Measurements from ENCODE around the gene MRPS9.

MRPS9 gene

GRCh38 chr2:105078906-105079495 is 41.1 kb downstream of the MRPS9 start:
- no peak for DNase-seq (ENCODE audit: low read depth in 4 of 4, low spot score in 1 of 4)

- DNase-seq (ENCODE audit: low read depth in 4 of 4, low spot score in 1 of 4) = no peak
These were observed 42.6 kb downstream of the MRPS9 start for GRCh38 chr2:105080461-105080860.

- DNase-seq (ENCODE audit: low read depth in 4 of 4, low spot score in 1 of 4) = no peak
These were observed 43.2 kb downstream of the MRPS9 start for GRCh38 chr2:105081006-105081601.

- no peak for DNase-seq (ENCODE audit: low read depth in 4 of 4, low spot score in 1 of 4)
These were observed 44.2 kb downstream of the MRPS9 start for GRCh38 chr2:105082107-105082506.

- DNase-seq (ENCODE audit: low read depth in 4 of 4, low spot score in 1 of 4) = no peak
These were observed 47.7 kb downstream of the MRPS9 start for GRCh38 chr2:105085525-105085924.

GRCh38 chr2:105087273-105087672 is 49.4 kb downstream of the MRPS9 start:
- no peak for DNase-seq (ENCODE audit: low read depth in 4 of 4, low spot score in 1 of 4)

- DNase-seq (ENCODE audit: low read depth in 4 of 4, low spot score in 1 of 4) = no peak
These were observed 52.2 kb downstream of the MRPS9 start for GRCh38 chr2:105090091-105090490.

- no peak for DNase-seq (ENCODE audit: low read depth in 4 of 4, low spot score in 1 of 4)
These were observed 54.9 kb downstream of the MRPS9 start for GRCh38 chr2:105092797-105093196.

- no peak for DNase-seq (ENCODE audit: low read depth in 4 of 4, low spot score in 1 of 4)
These were observed 61.3 kb downstream of the MRPS9 start for GRCh38 chr2:105099153-105099552.

- DNase-seq (ENCODE audit: low read depth in 4 of 4, low spot score in 1 of 4) = no peak
These were observed 62.4 kb downstream of the MRPS9 start for GRCh38 chr2:105100046-105100840.

- no peak for DNase-seq (ENCODE audit: low read depth in 4 of 4, low spot score in 1 of 4)
These were observed 64.1 kb downstream of the MRPS9 start for GRCh38 chr2:105102001-105102400.

GRCh38 chr2:105102963-105103421 is 65.1 kb downstream of the MRPS9 start:
- DNase-seq (ENCODE audit: low read depth in 4 of 4, low spot score in 1 of 4) = no peak

- no peak for DNase-seq (ENCODE audit: low read depth in 4 of 4, low spot score in 1 of 4)
These were observed 65.6 kb downstream of the MRPS9 start for GRCh38 chr2:105103481-105103880.

GRCh38 chr2:105104208-105104731 is 66.4 kb downstream of the MRPS9 start:
- no peak for DNase-seq (ENCODE audit: low read depth in 4 of 4, low spot score in 1 of 4)

- no peak for DNase-seq (ENCODE audit: low read depth in 4 of 4, low spot score in 1 of 4)
These were observed 72.5 kb downstream of the MRPS9 start for GRCh38 chr2:105110295-105110829.

GRCh38 chr2:105111365-105112150 is 73.7 kb downstream of the MRPS9 start:
- DNase-seq (ENCODE audit: low read depth in 4 of 4, low spot score in 1 of 4) = no peak

GRCh38 chr2:105112345-105112744 is 74.5 kb downstream of the MRPS9 start:
- no peak for DNase-seq (ENCODE audit: low read depth in 4 of 4, low spot score in 1 of 4)

- DNase-seq (ENCODE audit: low read depth in 4 of 4, low spot score in 1 of 4) = no peak
These were observed 75.9 kb downstream of the MRPS9 start for GRCh38 chr2:105113616-105114291.

- DNase-seq (ENCODE audit: low read depth in 4 of 4, low spot score in 1 of 4) = no peak
These were observed 76.7 kb downstream of the MRPS9 start for GRCh38 chr2:105114551-105114950.

- DNase-seq (ENCODE audit: low read depth in 4 of 4, low spot score in 1 of 4) = no peak
These were observed 78.5 kb downstream of the MRPS9 start for GRCh38 chr2:105116348-105116747.

Measured in stimulated activated CD4-positive, alpha-beta T cell treated with anti-CD3 and anti-CD28 coated beads, Interleukin-1b, Interleukin-23, amount 100 ng/mL, for 24 hours (primary cell).